Activated CD8-positive, alpha-beta memory T cell treated with anti-CD3 and anti-CD28 coated beads, Interleukin-2, amount 50 U/mL, for 48 hours (primary cell): ENCODE data around the gene C22orf31.
A peak's percentile ranks its signal among the peaks of the same experiment; 100 is the strongest.

Experiments
- DNase-seq: peaks from one replicate; pipeline ENCODE4 v3.0.0-alpha.2; 2020

C22orf31 gene

DNA sequence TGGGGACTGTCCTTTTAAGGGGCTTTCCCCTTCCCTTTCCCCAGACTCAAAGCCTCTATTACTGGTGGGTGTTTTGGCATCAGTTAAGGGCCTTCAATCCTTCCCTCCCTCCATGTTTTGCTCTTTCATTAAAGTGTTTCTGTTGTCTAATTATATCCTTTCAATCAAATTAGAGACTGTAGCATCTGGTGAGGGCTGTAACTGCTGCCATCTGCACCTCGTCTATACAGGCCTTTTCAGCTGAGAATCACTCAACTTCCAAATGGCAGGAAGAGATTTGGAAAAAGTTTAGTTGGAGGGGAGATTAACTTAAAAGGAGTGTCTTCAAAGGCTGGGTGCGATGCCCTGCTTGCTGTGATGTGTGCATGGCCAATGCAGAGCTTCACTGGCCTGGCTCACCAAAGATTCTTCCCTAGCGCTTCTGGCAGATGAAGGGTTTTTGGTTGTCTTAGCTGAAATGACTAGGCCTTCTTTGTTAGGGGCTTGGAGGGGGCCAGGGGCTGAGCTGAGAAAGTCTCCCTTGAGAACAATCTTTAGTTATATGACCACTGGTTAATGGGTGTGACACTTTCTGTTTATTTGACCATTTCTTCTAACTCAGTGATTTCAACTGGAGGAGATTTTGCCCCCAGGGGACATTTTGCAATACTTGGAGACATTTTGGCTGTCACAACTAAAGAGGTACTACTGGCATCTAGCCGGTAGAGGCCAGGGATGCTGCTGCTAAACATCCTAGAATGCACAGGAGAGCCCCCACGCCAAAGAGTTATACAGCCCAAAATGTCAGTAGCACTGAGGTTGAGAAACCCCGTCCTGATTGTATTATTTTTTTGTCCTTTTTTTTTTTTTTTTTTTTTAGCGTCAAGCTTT is 18.7 kb upstream of the C22orf31 start:
- DNase-seq, result no peak

DNA sequence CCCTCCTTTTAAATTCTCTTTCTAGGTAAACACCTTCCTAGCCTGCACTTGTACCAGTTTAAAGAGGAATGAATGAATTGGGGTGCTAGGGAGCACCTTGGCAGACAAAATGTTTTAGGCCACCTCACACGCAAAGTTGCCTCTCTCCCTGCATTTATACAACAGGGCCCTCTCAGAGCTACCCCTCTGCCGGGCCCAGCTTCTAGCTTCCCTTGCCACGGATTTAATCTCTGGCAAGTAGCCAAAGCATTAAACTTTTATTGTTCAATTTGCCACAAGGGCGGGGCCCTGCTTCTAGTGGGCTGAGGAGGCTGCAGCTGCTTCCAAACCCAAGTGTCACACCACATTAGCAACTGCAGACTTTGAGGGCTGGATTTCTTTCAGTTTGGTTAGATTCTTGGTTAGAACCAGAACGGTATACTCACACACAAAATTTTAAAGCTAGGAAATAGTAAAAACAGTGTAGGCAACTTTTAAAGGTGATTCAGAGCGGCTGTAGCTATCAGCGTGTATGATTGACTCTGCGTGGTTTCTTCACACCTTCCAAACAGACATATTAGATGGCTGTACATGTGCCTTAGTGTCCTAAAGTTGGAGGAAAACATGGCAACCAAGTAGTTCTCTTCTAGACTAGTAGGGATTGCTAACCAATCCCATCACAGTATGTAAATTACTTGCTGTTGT is 17.7 kb upstream of the C22orf31 start:
- DNase-seq, result no peak

DNA sequence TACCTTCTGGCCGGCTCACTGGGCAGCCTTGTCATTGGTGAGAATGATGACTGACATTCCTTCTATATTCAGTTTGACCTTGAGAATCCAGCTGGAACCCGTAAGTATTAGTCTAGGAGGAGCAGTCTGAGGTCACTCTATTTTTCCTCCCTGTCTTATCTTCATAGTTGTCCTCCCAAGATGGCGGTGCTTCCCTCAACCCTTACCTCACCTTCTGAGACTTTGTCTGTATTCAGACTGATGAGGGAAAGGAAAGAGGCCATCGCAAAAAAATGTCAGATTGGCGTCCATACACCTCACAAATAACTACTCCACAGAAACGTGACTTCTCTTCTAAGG is 17.2 kb upstream of the C22orf31 start:
- no peak for DNase-seq

DNA sequence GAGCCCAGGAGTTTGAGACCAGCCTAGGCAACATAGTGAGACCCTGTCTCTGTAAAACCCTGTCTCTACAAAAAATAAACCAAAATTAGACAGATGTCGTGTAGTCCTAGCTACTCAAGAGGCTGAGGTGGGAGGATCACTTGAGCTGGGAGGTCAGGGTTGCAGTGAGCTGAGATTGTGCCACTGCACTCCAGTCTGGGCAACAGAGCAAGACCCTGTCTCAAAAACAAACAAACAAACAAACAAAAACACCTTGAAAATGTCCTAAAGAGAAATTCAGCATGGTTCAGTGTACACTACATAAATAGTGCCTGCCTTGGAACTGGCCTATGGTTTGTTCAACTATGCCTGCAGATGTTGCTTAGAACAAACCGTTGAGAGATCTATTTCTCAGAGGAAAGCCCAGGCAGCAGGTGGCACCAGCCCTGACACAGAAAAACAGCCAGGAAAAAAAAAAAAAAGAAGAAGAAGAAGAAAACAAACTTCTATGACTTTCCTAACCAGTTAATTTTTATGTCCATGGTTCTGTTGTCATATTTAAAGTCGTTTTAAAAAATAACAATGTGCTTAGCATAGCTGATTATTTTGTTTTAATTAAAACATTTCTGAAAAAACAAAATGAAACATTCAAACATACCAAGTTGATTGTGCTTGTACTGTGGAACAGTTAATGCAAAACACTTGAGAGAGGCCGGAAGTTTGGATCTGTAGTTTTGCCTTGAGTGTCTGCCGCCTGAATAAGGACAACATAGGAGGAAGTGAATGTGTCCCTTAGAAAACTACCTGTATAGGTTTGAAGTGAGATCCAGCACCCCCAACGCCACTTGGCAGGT is 16.6 kb upstream of the C22orf31 start:
- no peak for DNase-seq

DNA sequence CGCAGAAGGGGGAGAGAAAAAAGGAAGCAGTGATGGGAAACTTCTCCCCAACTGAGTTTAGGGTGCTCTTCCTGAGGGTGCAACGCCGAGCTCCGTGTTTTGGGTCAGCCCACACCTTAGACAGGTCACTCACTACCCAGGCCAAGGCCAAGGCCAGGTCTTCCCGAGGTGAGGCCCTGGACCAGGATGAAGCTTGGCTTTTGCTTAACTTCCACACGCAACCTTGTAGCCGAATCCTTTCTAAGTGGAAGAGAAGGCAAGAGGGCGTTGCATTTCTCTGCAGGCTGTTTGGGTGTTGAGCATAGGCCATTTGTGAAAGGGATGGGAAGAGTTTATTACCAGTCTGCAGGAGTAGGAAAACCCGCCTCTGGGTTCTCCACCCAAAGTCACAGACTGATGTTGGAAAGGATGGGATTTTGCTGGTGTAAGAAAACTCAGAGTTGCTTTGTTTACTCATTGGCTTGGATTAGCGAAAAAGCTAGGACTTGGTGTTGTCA is 12.7 kb upstream of the C22orf31 start:
- DNase-seq, result no peak

DNA sequence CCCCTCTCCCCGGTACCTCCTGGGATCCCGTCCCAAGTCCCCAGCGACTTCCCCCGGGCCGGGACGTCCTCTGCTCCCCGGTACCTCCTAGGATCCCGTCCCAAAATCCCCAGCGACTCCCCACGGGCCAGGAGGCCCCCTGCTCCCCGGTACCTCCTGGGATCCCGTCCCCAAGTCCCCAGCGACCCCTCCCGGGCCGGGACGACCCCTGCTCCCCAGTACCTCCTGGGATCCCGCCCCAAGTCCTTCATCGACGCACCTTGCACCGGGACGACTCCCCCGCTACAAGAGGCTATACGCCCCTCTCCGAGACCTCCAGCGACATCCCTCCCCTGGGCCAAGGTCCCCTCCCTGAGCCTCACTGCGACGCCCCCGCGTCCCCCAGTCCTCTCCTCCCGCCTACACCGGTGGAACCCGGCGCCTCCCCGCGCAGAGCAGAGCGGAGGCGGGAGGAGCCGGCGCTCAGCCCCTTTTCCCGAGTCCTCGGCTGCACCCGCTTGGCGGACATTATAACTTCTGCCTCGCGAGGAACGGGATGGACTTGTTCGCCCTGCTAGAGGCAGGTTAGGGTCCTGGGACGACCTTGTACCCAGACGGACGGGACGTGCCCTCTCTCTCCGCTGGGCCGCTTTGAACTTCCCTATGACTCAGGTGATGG is 12.1 kb upstream of the C22orf31 start:
- DNase-seq, result peak; percentile 54

DNA sequence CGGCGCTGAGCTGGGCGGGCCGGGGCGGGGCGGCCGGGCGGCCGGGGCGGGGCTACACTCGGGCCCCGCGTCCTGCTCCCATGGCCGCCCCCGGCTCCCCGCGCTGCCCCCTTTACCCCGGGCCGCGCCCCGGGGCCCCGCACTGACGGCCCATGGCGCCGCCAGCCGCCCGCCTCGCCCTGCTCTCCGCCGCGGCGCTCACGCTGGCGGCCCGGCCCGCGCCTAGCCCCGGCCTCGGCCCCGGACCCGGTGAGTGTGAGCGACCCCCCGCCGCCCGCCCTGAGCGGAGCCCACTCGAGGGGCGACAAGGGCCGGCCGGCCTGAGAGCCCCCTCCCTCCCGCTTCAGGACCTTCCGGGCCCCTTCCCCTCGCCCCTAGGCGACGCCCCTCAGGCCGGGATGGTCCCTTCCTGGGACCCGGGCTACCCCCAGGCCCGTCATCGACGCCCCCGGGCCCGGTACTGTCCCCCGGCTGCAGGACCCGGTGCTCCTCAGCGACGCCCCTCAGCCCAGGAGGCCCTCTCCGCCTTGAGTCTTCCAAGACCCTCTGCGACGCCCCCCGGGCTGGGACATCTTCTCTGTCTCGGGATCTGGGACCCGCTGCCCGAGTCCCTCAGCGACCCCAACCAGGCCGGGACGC is 11.5 kb upstream of the C22orf31 start, which contains the start of gene KREMEN1:
TSS of gene KREMEN1 (plus strand) at position 57 of the 639 bp plus-strand sequence. CDS start at position 153, 96 bp downstream.
- no peak for DNase-seq

DNA sequence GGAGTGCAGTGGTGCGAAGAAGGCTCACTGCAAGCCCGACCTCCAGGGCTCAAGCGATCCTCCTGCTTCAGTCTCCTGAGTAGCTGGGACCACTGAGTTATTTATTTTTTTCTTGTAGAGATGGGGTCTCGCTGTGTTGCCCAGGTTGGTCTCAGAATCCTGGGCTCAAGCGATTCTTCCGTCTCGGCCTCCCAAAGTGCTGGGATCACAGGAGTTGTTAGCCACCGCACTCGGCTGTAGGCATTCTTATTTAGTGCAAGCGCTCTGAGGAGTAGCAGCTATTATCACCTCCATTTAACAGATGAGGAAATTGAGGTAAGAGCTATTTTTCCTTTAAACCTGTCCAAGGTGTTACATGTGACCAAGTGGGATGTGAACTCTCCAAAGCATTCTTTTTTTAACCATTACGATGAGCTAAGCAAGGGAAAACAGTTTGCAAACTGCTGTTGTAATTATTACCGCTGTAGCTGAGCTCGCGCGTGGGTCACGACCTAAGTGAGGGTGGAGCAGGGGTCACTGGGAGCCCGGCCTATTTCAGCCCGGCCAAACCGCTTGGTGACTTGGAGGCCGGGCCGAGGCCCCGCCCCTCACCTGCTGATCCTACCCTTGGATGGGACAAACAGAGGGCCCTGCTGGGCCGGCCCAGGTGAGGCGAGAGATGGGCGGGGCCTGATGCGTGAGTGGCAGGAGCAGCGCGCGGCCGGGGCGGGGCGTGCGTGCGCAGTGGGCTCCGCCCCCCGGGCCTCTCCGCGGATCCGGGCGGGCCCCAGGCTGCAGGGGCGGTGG is 10.8 kb upstream of the C22orf31 start:
- DNase-seq, result peak; percentile 91

DNA sequence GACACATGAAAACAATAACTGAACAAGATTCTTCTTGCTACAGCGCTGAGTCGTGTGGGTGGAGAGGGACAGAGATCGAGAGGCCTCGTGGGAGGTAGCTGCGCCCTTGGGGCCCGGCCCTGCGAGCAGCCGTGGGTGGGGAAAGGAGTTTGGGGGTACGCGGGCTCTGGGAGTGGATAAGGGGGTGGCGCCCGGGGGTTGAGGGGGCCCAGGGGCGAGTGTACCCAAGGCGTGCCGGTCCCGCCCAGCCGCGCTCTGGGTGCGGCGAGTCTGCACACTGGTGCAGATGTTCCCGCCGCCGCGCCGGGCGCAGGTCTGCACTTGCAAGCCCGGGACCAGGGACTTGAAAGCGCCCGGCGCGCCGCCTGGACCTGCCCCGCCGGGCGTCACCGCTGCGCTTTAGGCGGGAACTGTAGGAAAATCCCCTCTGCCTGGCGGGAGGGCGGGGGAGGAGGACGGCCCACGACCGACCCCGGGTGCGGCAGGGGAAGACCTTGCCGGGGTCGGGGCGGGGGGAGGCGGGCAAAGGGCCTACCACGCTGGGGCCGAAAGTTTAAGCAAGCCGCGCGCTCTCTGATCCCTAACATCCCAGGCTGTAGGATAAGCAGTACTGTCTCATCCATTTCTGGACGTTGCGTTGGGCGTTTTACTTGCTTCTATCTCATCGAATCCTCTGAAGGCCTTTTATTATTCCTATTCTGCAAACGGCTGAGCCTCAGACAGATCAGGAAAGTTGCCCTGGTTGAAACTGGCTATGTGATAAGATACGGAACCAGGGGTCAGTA is 9.8 kb upstream of the C22orf31 start:
- DNase-seq, result peak; percentile 71

DNA sequence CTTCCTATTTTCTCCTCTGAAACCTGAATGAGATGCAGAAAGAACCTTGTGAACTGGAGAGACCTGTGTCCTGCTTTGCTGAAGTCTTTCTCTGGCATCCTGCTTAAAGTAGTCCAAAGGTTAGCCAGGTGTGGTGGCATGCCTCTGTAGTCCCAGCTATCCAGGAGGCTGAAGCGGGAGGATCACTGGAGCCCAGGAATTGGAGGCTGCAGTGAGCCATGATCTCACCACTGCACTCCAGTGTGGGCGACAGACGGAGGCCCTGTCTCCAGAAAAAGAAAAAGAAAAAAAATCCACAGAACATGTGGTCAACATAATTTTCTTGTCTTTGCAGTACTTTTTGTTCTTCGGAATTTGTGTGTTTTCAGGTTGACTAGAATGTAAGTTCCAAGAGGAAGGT is 8.9 kb upstream of the C22orf31 start:
- no peak for DNase-seq

DNA sequence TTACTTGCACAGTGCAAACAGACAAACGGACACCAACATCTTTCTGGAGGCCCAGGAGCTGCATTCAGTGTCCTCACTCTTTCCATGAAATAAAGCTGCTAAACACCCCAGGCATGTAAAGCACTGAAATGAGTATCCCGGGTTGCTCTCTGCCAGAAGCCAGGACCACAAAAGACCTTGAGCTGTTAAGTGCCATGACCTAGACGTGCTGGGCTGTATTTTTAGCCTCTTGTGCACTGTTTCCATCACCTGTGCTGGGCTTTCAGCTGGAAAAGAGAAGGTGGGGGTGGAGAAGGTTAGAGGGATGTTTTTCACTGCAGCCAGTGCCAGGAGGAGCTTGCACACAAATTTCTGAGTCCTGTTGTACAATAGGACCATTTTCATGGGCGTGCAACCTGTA is 7.8 kb upstream of the C22orf31 start:
- no peak for DNase-seq

DNA sequence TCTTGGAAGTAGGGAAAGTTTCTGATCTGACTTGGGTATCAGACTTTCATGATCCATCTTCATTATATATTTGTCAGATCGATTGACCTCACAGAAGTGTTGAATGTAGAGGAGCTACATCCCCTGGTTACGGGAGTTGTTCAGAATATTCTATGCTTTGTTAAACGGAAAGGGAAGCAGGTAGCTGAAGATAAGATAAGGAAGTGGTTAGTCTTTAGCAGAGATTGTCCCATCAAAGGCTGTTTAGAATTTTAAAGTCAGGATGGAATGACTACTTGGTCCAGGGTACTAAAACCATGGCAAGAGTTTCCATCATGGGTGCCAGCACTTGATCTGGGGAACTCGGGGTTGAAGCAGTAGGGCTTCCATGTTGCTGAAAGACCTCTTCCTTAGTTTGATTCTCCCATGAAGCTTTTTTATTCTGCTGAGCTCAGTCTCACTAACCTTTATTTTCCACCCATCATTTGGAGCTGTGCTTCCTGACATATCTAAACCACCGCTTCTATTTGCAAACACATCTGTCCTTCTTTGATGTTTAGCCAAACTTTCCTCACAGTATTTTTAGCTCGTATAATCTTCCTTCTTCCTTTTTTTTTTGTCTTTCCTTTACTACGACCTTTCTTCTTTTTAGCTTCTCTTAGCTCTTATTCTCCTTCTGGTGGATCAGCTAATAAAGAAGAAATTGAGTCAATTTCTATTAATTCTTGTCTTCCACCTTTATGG is 4.0 kb upstream of the C22orf31 start:
- DNase-seq, result no peak

DNA sequence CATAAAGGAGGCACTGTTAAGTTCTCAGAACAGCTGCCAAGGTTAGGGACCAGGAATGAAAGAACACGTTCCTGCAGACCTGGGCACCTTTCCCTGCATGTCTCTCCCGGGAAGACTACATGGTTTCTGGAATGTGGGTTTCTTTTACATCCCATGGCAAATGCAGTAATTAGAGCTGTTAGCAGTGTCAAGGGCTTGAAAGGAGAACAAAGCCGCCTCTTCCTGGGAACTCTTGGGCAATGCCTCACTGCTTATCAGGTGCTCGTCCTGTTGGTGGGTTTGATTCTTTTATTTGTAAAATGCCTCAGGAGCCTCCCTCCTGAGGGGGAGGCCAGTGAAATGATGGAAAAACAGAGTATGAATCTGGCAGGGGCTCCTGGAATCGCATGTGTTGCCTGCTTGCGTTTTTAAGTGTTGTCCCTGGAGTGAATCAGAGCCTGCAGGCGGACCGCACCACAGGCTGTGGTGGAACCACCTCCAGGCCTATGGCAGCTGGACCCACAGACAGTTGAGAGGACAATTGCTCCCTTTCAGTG is 723 bp upstream of the C22orf31 start:
- no peak for DNase-seq

DNA sequence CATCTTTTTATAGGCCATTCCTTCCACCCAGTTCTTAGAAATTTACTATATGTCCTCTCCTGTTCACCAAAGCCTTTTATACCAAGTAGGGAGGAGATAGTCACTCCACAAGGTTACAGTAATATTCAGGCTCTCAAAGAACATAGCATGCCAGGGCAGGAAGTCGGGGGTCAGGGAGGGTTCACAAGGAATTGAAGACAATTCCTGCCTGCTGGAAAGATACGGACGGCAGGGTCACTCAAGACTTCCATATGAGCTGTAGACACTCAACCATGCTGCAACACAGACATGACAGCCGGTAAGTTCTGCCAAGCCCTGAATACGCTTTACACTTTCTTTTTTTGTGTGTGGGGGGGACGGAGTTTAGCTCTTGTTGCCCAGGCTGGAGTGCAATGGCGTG is 700 bp downstream of the C22orf31 start:
- no peak for DNase-seq

DNA sequence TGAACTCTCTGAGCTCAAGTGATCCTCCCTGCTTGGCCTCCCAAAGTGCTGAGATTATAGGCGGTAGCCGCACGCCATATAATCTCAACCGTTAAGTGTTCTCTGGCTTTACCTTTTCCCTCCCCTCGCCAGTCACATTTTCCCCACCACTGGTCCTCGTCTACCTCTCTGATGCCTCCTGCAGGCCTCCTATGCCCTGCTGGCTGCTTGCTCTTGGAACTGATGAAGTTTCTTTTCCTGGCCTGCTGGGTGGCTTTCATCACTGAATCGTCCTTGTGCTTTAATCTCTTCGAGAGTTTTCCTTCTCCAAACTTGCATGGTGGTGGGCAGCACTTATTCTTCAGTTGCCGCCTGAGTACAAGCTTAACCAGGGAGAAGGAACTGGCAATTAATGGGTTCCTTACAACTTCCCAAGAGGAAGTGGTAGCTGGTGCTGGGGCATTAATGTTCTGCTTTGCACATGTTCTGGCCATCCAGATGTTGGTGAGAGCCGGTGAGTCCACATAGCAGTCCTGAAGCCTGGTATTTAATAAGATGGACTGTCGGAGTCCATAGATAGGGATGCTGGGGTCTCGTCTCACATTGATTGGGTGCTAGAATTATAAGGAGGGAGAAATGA is 1.3 kb downstream of the C22orf31 start:
- no peak for DNase-seq

DNA sequence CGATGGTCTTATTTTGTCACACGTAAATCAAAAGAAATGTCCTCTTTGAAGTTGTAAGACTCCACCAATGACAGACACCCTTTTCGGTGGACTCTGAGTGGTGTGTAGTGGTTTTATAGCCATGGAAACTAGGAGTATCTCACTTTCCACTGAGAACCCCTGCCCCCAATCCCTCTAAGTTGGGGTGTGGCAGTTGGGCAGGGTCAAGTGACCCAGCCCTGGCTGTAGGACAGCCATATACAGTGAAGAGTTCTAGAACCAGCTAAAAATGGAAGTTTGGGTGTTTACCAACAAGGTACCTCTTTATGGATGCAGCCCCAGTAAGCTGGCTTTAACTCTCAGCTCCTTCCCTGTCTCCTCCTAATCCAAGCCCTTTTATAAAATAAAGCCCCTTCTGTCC is 5.2 kb downstream of the C22orf31 start:
- no peak for DNase-seq

DNA sequence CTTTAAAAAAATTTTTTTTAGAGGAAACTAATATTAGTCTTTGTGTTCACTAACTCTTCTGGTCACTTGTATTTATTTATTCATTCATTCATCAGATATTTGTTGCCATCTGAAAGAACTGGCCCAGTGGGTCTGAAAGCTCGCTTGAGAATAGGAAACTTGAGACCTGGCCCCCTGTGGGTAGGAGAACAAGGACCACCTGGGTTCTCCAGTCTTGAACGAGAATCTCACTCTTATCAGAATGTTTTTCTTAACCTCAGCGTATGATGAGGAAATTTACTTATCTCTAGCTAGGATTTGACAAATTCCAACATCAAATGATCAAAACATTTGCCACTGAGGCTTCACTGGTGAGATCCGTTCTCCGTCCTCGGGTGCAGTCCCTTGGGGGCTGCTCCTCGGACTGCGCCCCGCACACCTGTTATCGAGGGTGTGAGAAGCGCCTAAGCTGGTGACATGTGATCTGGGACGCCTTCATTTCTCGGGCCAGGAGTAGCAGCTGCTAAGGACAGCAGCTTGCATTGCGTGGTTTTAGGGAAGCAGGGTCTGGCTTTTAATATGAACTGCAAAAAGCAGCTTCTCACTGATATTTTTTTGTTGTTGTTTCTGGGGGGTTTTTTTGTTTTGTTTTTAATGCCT is 6.3 kb downstream of the C22orf31 start:
- no peak for DNase-seq

DNA sequence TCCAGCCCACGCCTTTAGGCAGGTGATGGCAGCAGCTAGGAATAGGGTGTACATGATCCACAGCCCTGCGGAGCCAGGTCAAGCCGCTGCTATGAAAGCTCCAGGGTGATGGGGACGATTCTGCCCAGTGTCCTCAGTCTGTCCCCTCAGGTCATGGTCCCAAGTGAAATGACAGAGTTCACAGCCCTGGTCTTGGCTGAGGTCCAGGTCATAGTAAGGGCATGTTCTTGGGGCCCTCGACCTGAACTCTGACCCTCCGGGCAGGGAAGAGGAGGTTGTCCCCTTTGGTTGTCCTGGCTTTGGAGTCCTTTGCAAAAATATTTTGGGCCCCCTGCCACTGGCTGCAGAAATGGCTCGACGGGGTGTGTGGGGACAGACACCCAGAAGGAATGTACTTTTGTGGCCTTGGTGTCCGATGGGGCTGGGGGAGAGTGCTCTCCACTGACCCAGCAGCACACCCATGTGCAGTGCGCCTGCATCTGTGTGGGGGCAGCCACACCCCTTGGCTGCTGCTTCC is 7.3 kb downstream of the C22orf31 start:
- DNase-seq, result no peak
